Stimulated activated CD4-positive, alpha-beta T cell treated with anti-CD3 and anti-CD28 coated beads, Interleukin-2, amount 100 ng/mL, for 4 hours (primary cell): ENCODE data around the gene TRAPPC5.

Experiments
- DNase-seq: peaks from one replicate; pipeline ENCODE4 v3.0.0-alpha.2; 2020; ENCODE audit warnings: low read depth

The TRAPPC5 gene

GRCh38 chr19:7731615-7732014 is 51.0 kb downstream of the TRAPPC5 start:
- no peak for DNase-seq

GRCh38 chr19:7732045-7732444 is 51.4 kb downstream of the TRAPPC5 start, which contains the start of gene CLEC4G:
TSS of gene CLEC4G (minus strand) at chr19:7732110. CDS start at chr19:7732102, 8 bp downstream.
- no peak for DNase-seq

- DNase-seq, result no peak
Observed at GRCh38 chr19:7733376-7733775, 52.7 kb downstream of the TRAPPC5 start.

- DNase-seq, result no peak
Observed at GRCh38 chr19:7734220-7735203, 53.9 kb downstream of the TRAPPC5 start.

GRCh38 chr19:7736148-7736547 is 55.5 kb downstream of the TRAPPC5 start:
- DNase-seq, result no peak

GRCh38 chr19:7737215-7737614 is 56.6 kb downstream of the TRAPPC5 start:
- no peak for DNase-seq
